ENCODE data around the gene CTSC. TPM values are rescaled to one million over a fixed set of nuclear protein-coding genes. Genes with fewer than 3 reads are reported as not detected.

The CTSC gene
- total RNA-seq, 3 donors from 2014 or later (not counting 1 experiment from before 2014, with no cell fraction given): 182 to 275 (median 227) TPM

- H3K4me1 ChIP-seq (ENCODE audit: control insufficient read depth, insufficient read depth, low read length): peaks cover 4% of the 10 kb centered on the region
- DNase-seq (no peak), ATAC-seq (peak; percentile 50 to 79 (median 55))
- H3K27ac ChIP-seq (ENCODE audit: low read length): no peak overlapping the region
- no peak overlapping the region for H3K4me3 ChIP-seq (ENCODE audit: low read length)
- Mint-ChIP-seq H3K4me3 (no peak overlapping the region), H3K36me3 (no peaks in the 10 kb centered on the region), H3K9me3 (no peaks in the 10 kb centered on the region), H3K27me3 (ENCODE audit: low read depth in 2 of 2) (no peaks in the 10 kb centered on the region), H3K4me1 (peaks cover 35 to 36% of the 10 kb centered on the region in 2 donors), H3K27ac (peak overlapping the region; percentile 50 to 77)
- no peaks in the 10 kb centered on the region for H3K36me3 ChIP-seq (ENCODE audit: control insufficient read depth, insufficient read depth, low read length)
- H3K27me3 ChIP-seq (ENCODE audit: control insufficient read depth, insufficient read depth, low read length): no peaks in the 10 kb centered on the region
- WGBS (ENCODE audit: insufficient coverage): 74% methylated on average over 2 of the region's 2 CpGs
- no peaks in the 10 kb centered on the region for H3K9me3 ChIP-seq (ENCODE audit: control insufficient read depth, insufficient read depth, low read length)
- TF ChIP-seq CTCF (IDR thresholded peaks at IDR 0.05): no peak
- intact Hi-C loops (cut with micrococcal nuclease): no loop called here
Measured at GRCh38 chr11:88363648-88364065, 26.1 kb upstream of the CTSC start.

- no peaks in the 10 kb centered on the region for H3K9me3 ChIP-seq (ENCODE audit: control insufficient read depth, insufficient read depth, low read length)
- Mint-ChIP-seq H3K27ac (peak overlapping the region; percentile 50 to 77), H3K27me3 (ENCODE audit: low read depth in 2 of 2) (no peaks in the 10 kb centered on the region), H3K4me3 (no peak overlapping the region), H3K9me3 (no peaks in the 10 kb centered on the region), H3K36me3 (no peaks in the 10 kb centered on the region), H3K4me1 (peaks cover 36 to 37% of the 10 kb centered on the region in 2 donors)
- DNase-seq (no peak), ATAC-seq (no peak)
- H3K27me3 ChIP-seq (ENCODE audit: control insufficient read depth, insufficient read depth, low read length): no peaks in the 10 kb centered on the region
- no peak overlapping the region for H3K27ac ChIP-seq (ENCODE audit: low read length)
- no peak overlapping the region for H3K4me3 ChIP-seq (ENCODE audit: low read length)
- H3K36me3 ChIP-seq (ENCODE audit: control insufficient read depth, insufficient read depth, low read length): no peaks in the 10 kb centered on the region
- TF ChIP-seq CTCF (IDR thresholded peaks at IDR 0.05): no peak
- intact Hi-C loops (cut with micrococcal nuclease): no loop called here
- WGBS (ENCODE audit: insufficient coverage): 0% methylated on average over 1 of the region's 1 CpG
- H3K4me1 ChIP-seq (ENCODE audit: control insufficient read depth, insufficient read depth, low read length): peaks cover 4% of the 10 kb centered on the region
Measured at GRCh38 chr11:88363004-88363403, 25.5 kb upstream of the CTSC start.

GRCh38 chr11:88360141-88360540, 22.6 kb upstream of the CTSC start:
- Mint-ChIP-seq H3K9me3 (no peaks in the 10 kb centered on the region), H3K36me3 (no peaks in the 10 kb centered on the region), H3K4me1 (peaks cover 39 to 41% of the 10 kb centered on the region in 2 donors), H3K4me3 (no peak overlapping the region), H3K27me3 (ENCODE audit: low read depth in 2 of 2) (no peaks in the 10 kb centered on the region), H3K27ac (peak overlapping the region; percentile 19 to 84)
- intact Hi-C loops (cut with micrococcal nuclease): no loop called here
- H3K4me1 ChIP-seq (ENCODE audit: control insufficient read depth, insufficient read depth, low read length): peaks cover 4% of the 10 kb centered on the region
- H3K9me3 ChIP-seq (ENCODE audit: control insufficient read depth, insufficient read depth, low read length): no peaks in the 10 kb centered on the region
- no peak overlapping the region for H3K27ac ChIP-seq (ENCODE audit: low read length)
- no peaks in the 10 kb centered on the region for H3K27me3 ChIP-seq (ENCODE audit: control insufficient read depth, insufficient read depth, low read length)
- no peaks in the 10 kb centered on the region for H3K36me3 ChIP-seq (ENCODE audit: control insufficient read depth, insufficient read depth, low read length)
- TF ChIP-seq CTCF (IDR thresholded peaks at IDR 0.05): no peak
- WGBS (ENCODE audit: insufficient coverage): no CpG with 5 or more reads among the region's 1 CpG
- H3K4me3 ChIP-seq (ENCODE audit: low read length): no peak overlapping the region
- DNase-seq (no peak), ATAC-seq (no peak)

GRCh38 chr11:88359541-88359940, 22.0 kb upstream of the CTSC start:
- peak overlapping the region; percentile 65 for H3K4me3 Mint-ChIP-seq
- H3K9me3 Mint-ChIP-seq: no peaks in the 10 kb centered on the region
- peaks cover 6% of the 10 kb centered on the region for H3K4me1 ChIP-seq (ENCODE audit: control insufficient read depth, insufficient read depth, low read length)
- no peaks in the 10 kb centered on the region for H3K36me3 Mint-ChIP-seq
- no peaks in the 10 kb centered on the region for H3K36me3 ChIP-seq (ENCODE audit: control insufficient read depth, insufficient read depth, low read length)
- H3K27ac Mint-ChIP-seq: peak overlapping the region; percentile 19 to 84
- no peaks in the 10 kb centered on the region for H3K27me3 ChIP-seq (ENCODE audit: control insufficient read depth, insufficient read depth, low read length)
- 0% methylated on average over 1 of the region's 1 CpG for WGBS (ENCODE audit: insufficient coverage)
- intact Hi-C loops (cut with micrococcal nuclease): no loop called here
- TF ChIP-seq CTCF (IDR thresholded peaks at IDR 0.05): no peak
- H3K9me3 ChIP-seq (ENCODE audit: control insufficient read depth, insufficient read depth, low read length): no peaks in the 10 kb centered on the region
- H3K27me3 Mint-ChIP-seq (ENCODE audit: low read depth in 2 of 2): no peaks in the 10 kb centered on the region
- ATAC-seq: peak; percentile 16 to 59 (median 55)
- H3K4me3 ChIP-seq (ENCODE audit: low read length): no peak overlapping the region
- peaks cover 43 to 45% of the 10 kb centered on the region in 2 donors for H3K4me1 Mint-ChIP-seq
- H3K27ac ChIP-seq (ENCODE audit: low read length): no peak overlapping the region
- DNase-seq: peak in 1 of 2 donors; percentile 39

All from natural killer cell (primary cell).